Subcutaneous adipose tissue (tissue), 4 donors: ENCODE data around the gene BAIAP3. TPM values are rescaled to one million over a fixed set of nuclear protein-coding genes. Genes with fewer than 3 reads are reported as not detected.

ENCODE experiments used
- CTCF ChIP-seq: fragments of 450-650 bp; IDR thresholded peaks from one replicate; pipeline ENCODE4 v1.5.1; 2016; ENCODE audit warnings: low read depth, mild to moderate bottlenecking, control low read depth, antibody characterized with exemption, moderate library complexity
- total RNA-seq, 4 donors: library from RNA; depleted of rRNA; stranded (reverse); fragments of >200 nt; gene quantifications; one replicate each; pipeline ENCODE4 v1.1.0, GENCODE V29; 2016

BAIAP3 gene
- total RNA-seq, 4 donors from 2014 or later: 0.98 to 8.5 (median 2.5) TPM

- TF ChIP-seq CTCF: no peak
Observed at GRCh38 chr16:1324286-1324826, 9.1 kb upstream of the BAIAP3 start.

GRCh38 chr16:1325261-1325660 is 8.2 kb upstream of the BAIAP3 start:
- no peak for TF ChIP-seq CTCF

- TF ChIP-seq CTCF: no peak
Observed at GRCh38 chr16:1325673-1326371, 7.6 kb upstream of the BAIAP3 start.

GRCh38 chr16:1326391-1326790 is 7.1 kb upstream of the BAIAP3 start:
- no peak for TF ChIP-seq CTCF

- no peak for TF ChIP-seq CTCF
Observed at GRCh38 chr16:1326946-1327618, 6.4 kb upstream of the BAIAP3 start.

GRCh38 chr16:1327619-1327947 is 5.9 kb upstream of the BAIAP3 start:
- TF ChIP-seq CTCF: no peak

GRCh38 chr16:1330260-1330914 is 3.1 kb upstream of the BAIAP3 start:
- no peak for TF ChIP-seq CTCF
